ENCODE results near the gene PTPRM. TPM values are rescaled to one million over a fixed set of nuclear protein-coding genes. Genes with fewer than 3 reads are reported as not detected.

Gene PTPRM
- total RNA-seq, 1 experiment from 2014 or later = 1.6 TPM

- CTCF ChIA-PET = no interaction called here
- intact Hi-C loops (cut with micrococcal nuclease; ENCODE audit: unreplicated experiment) (no loop called here), in situ Hi-C loops (cut with HindIII; ENCODE audit: low pct_unique_long_range_greater_than_20kb, low sequenced_read_pairs) (no loop called here)
- Histone ChIP-seq H3K36me3 (ENCODE audit: control insufficient read depth, insufficient read depth, low read length) (no peaks in the 10 kb centered on the region), H3K27ac (ENCODE audit: low read length) (no peak overlapping the region), H3K27me3 (ENCODE audit: control insufficient read depth, insufficient read depth, low read length) (no peaks in the 10 kb centered on the region), H3K9me3 (ENCODE audit: control insufficient read depth, insufficient read depth, low read depth, low read length) (no peaks in the 10 kb centered on the region), H3K4me3 (ENCODE audit: low read depth in 2 of 2, low read length in 2 of 2) (no peak overlapping the region), H3K4me1 (ENCODE audit: control insufficient read depth, insufficient read depth, low read length) (no peaks in the 10 kb centered on the region)
- TF ChIP-seq, protein P1, sequence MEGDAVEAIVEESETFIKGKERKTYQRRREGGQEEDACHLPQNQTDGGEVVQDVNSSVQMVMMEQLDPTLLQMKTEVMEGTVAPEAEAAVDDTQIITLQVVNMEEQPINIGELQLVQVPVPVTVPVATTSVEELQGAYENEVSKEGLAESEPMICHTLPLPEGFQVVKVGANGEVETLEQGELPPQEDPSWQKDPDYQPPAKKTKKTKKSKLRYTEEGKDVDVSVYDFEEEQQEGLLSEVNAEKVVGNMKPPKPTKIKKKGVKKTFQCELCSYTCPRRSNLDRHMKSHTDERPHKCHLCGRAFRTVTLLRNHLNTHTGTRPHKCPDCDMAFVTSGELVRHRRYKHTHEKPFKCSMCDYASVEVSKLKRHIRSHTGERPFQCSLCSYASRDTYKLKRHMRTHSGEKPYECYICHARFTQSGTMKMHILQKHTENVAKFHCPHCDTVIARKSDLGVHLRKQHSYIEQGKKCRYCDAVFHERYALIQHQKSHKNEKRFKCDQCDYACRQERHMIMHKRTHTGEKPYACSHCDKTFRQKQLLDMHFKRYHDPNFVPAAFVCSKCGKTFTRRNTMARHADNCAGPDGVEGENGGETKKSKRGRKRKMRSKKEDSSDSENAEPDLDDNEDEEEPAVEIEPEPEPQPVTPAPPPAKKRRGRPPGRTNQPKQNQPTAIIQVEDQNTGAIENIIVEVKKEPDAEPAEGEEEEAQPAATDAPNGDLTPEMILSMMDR (IDR thresholded peaks at IDR 0.05) = no peak
- TF ChIP-seq TCF7L2 (IDR thresholded peaks at IDR 0.05; ENCODE audit: low read depth, low read length) = no peak
- no peak for TF ChIP-seq POLR2AphosphoS5 (IDR thresholded peaks at IDR 0.05; ENCODE audit: low read depth, low read length)
- no peak for TF ChIP-seq SIN3A (IDR thresholded peaks at IDR 0.05; ENCODE audit: borderline replicate concordance, insufficient read depth, low read depth, low read length)
- TF ChIP-seq REST (IDR thresholded peaks at IDR 0.05; ENCODE audit: insufficient read depth in 1 of 2, low read depth in 2 of 2, low read length in 1 of 2) = no peak
- POLR2A ChIA-PET = no interaction called here
- ATAC-seq = no peak
- DNase-seq (ENCODE audit: low read depth, low spot score) = no peak
- BruUV-seq (replicated peaks) = no TSS peak
These were observed 478.8 kb downstream of the PTPRM start for GRCh38 chr18:8045884-8046281.

GRCh38 chr18:8046441-8046840 is 479.3 kb downstream of the PTPRM start:
- ChIA-PET POLR2A (no interaction called here), CTCF (no interaction called here)
- in situ Hi-C loops (cut with HindIII; ENCODE audit: low pct_unique_long_range_greater_than_20kb, low sequenced_read_pairs) (no loop called here), intact Hi-C loops (cut with micrococcal nuclease; ENCODE audit: unreplicated experiment) (no loop called here)
- no peak for DNase-seq (ENCODE audit: low read depth, low spot score)
- no peak for ATAC-seq
- TF ChIP-seq SIN3A (IDR thresholded peaks at IDR 0.05; ENCODE audit: borderline replicate concordance, insufficient read depth, low read depth, low read length) (no peak), POLR2AphosphoS5 (IDR thresholded peaks at IDR 0.05; ENCODE audit: low read depth, low read length) (no peak), TCF7L2 (IDR thresholded peaks at IDR 0.05; ENCODE audit: low read depth, low read length) (no peak), REST (IDR thresholded peaks at IDR 0.05; ENCODE audit: insufficient read depth in 1 of 2, low read depth in 2 of 2, low read length in 1 of 2) (no peak)
- TF ChIP-seq, protein P1 (IDR thresholded peaks at IDR 0.05) = no peak
- Histone ChIP-seq H3K27me3 (ENCODE audit: control insufficient read depth, insufficient read depth, low read length) (no peaks in the 10 kb centered on the region), H3K4me3 (ENCODE audit: low read depth in 2 of 2, low read length in 2 of 2) (no peak overlapping the region), H3K4me1 (ENCODE audit: control insufficient read depth, insufficient read depth, low read length) (no peaks in the 10 kb centered on the region), H3K27ac (ENCODE audit: low read length) (no peak overlapping the region), H3K9me3 (ENCODE audit: control insufficient read depth, insufficient read depth, low read depth, low read length) (no peaks in the 10 kb centered on the region), H3K36me3 (ENCODE audit: control insufficient read depth, insufficient read depth, low read length) (no peaks in the 10 kb centered on the region)
- no TSS peak for BruUV-seq (replicated peaks)

All from Panc1 (cell line).